Heart right ventricle (tissue), 16 donors: Measurements from ENCODE around the gene KREMEN2. TPM values are rescaled to one million over a fixed set of nuclear protein-coding genes. Genes with fewer than 3 reads are reported as not detected.

ENCODE experiments used
- ATAC-seq, 8 donors: fragments of 200-7000 bp; cut with Tn5 transposase; one replicate each; pipeline ENCODE4 v1.9.1; 2020; ENCODE audit warnings: mild to moderate bottlenecking in 8 of 8, moderate library complexity in 8 of 8, moderate number of reproducible peaks in 1 of 8
- DNase-seq, 2 donors: peaks; one replicate each; pipeline ENCODE4 v3.0.0-alpha.2; 2020
- H3K27ac ChIP-seq, 10 donors: fragments of 200-600 bp; sonication (generic) in 2 of 10; one replicate each; pipeline versions ENCODE4 v1.5.0 to v1.8.0; 2020 to 2022; ENCODE audit warnings: mild to moderate bottlenecking in 3 of 10
- H3K27me3 ChIP-seq, 7 donors: fragments of 200-600 bp; one replicate each; pipeline ENCODE4 v1.8.0; 2021 to 2022; ENCODE audit warnings: mild to moderate bottlenecking in 2 of 7
- H3K36me3 ChIP-seq, 9 donors: fragments of 200-600 bp; sonication (generic) in 1 of 9; one replicate each; pipeline versions ENCODE4 v1.5.0 to v1.8.0; 2020 to 2022; ENCODE audit warnings: mild to moderate bottlenecking in 2 of 9
- H3K4me1 ChIP-seq, 9 donors: fragments of 200-600 bp; sonication (generic) in 1 of 9; one replicate each; pipeline versions ENCODE4 v1.5.0 to v1.8.0; 2020 to 2022; ENCODE audit warnings: mild to moderate bottlenecking in 4 of 9
- H3K4me3 ChIP-seq, 10 donors: fragments of 200-600 bp; sonication (generic) in 2 of 10; one replicate each; pipeline versions ENCODE4 v1.5.0 to v1.8.0; 2020 to 2022; ENCODE audit warnings: mild to moderate bottlenecking in 7 of 10, moderate library complexity in 2 of 10
- H3K9me3 ChIP-seq, 11 donors: fragments of 200-600 bp in 10 of 11; sonication (generic) in 2 of 11; one replicate each; pipeline versions ENCODE4 v1.5.0 to v1.8.0; 2013 to 2022; ENCODE audit warnings: mild to moderate bottlenecking in 2 of 11, control low read depth in 1 of 11, moderate library complexity in 1 of 11
- WGBS, 2 donors: extraction: QIAGEN DNeasy Blood & Tissue Kit; methylation state at CpG; one replicate each; pipeline ENCODE4 v1.1.7; 2013; ENCODE audit warnings: inconsistent platforms in 1 of 2; 5-methylcytosine and 5-hydroxymethylcytosine counted together
- intact Hi-C, 10 donors: fragments of 100-400 bp; cut with DNase I; formaldehyde crosslinking; loops; one replicate each; pipeline versions ENCODE4 v1.11.1 to v1.14.2; 2022
- polyA plus RNA-seq, 2 donors: library from polyadenylated mRNA; stranded (reverse); fragments of 200-250 nt; gene quantifications; one replicate each; pipeline ENCODE4 v1.2.3, GENCODE V29; 2013
- total RNA-seq, 10 donors: library from RNA; stranded (reverse); fragmentation: NEBNext Ultra II Directional in 3 of 10; extraction: Animal tissue kit (Norgen Biotek cat#: 25700) in 3 of 10; gene quantifications; one replicate each; pipeline versions ENCODE4 v1.2.1 to v1.2.4, GENCODE V29; 2021 to 2023
- TF ChIP-seq, protein P1 (sequence below), 9 donors: fragments of 200-600 bp; sonication (generic) in 2 of 9; IDR thresholded peaks; one replicate each; pipeline versions ENCODE4 v1.5.0 to v1.8.0; 2021 to 2022; ENCODE audit warnings: antibody characterized with exemption in 9 of 9, mild to moderate bottlenecking in 5 of 9, moderate library complexity in 1 of 9
- donor health status: Arrhythmogenic right ventricular cardiomyopathy.
- donor health status: ischemic (EF 13 %, LVEDD 7.1; RV severe dilation, severe dysfunction).
- donor health status: healthy with polysubstance abuse.
- donor health status: DM: no; HTN: yes; CAD: no.
- donor health status: DM: no; HTN: no; CAD: no.
- donor health status: ischemic (EF 25% LVEDD 6.9; RV normal size, moderate dysfunction).
- donor health status: ischemic (EF 25% LVEDD 5.7; RV mildly dilated, moderate dysfunction).
- donor health status: healthy.
- donor health status: DM: yes; HTN: yes; CAD: no.
- donor health status: Ischemic cardiomyopathy.
- donor health status: ischemic (EF 35%, LVEDD 5.7; RV mildly dilated, moderate dysfunction).
- donor health status: nonischemic (EF 11% LVEDD 7.7; RV severe dilation, severe dysfunction).
- donor health status: DM: yes; HTN: yes; CAD: no.
- donor health status: PGD.
- donor health status: ischemic (EF 29% LVEDD 5.4; RV normal size, mild dysfunction).
- donor health status: nonischemic (EF 23%, LVEDD 6.1; RV moderate dilation, normal function).

The KREMEN2 gene
- total and polyA plus RNA-seq, 12 donors: not detected

DNA sequence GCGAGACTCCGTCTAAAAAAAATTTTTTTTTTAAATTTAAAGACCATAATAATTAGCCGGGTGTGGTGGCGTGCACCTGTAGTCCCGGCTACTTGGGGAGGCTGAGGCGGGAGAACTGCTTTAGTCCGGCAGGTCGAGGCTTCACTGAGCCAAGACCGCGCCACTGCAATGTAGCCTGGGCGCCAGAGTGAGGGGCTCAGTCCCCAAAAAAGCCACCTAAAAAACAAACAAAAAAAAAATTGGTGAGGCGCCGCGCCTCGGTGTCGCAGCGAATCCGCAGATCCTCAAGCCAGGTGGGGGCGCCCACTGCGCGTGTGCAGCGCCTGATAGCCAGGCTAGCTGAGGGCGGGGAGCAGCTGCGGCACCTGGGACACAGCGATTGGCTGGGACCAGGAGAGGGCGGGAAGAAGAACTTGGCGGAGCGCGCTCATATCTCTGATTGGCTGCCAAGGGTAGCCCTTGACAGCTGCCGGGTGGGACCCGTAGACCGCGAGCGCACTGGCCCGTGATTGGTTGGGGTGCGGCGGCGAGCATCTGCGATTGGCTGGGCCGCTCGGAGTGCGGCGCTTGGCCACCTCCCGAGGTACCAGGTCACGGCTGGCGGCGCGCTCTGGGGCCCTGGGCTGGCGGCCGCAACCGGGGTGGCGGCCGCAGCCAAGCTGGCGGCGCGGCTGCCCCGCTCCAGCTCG, 39.7 kb downstream of the KREMEN2 start:
- TF ChIP-seq, protein P1, sequence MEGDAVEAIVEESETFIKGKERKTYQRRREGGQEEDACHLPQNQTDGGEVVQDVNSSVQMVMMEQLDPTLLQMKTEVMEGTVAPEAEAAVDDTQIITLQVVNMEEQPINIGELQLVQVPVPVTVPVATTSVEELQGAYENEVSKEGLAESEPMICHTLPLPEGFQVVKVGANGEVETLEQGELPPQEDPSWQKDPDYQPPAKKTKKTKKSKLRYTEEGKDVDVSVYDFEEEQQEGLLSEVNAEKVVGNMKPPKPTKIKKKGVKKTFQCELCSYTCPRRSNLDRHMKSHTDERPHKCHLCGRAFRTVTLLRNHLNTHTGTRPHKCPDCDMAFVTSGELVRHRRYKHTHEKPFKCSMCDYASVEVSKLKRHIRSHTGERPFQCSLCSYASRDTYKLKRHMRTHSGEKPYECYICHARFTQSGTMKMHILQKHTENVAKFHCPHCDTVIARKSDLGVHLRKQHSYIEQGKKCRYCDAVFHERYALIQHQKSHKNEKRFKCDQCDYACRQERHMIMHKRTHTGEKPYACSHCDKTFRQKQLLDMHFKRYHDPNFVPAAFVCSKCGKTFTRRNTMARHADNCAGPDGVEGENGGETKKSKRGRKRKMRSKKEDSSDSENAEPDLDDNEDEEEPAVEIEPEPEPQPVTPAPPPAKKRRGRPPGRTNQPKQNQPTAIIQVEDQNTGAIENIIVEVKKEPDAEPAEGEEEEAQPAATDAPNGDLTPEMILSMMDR (IDR thresholded peaks at IDR 0.05): peak; percentile 9 to 75 (median 59)
- H3K4me3 ChIP-seq: peak overlapping the region in 6 of 10 donors; percentile 8 to 36 (median 24)
- intact Hi-C loops: no loop called here
- peaks cover 0 to 4% (median 0%) of the 10 kb centered on the region in 9 donors for H3K36me3 ChIP-seq
- no peaks in the 10 kb centered on the region for H3K9me3 ChIP-seq
- ATAC-seq: peak; percentile 97 to 100 (median 99)
- WGBS, 2 donors: 8% methylated on average over 50 to 58 of the region's 58 CpGs
- peak; percentile 94 to 95 for DNase-seq
- H3K4me1 ChIP-seq: peaks cover 0 to 33% (median 9%) of the 10 kb centered on the region in 9 donors
- H3K27ac ChIP-seq: no peak overlapping the region
- peaks cover 0 to 62% (median 44%) of the 10 kb centered on the region in 7 donors for H3K27me3 ChIP-seq

DNA sequence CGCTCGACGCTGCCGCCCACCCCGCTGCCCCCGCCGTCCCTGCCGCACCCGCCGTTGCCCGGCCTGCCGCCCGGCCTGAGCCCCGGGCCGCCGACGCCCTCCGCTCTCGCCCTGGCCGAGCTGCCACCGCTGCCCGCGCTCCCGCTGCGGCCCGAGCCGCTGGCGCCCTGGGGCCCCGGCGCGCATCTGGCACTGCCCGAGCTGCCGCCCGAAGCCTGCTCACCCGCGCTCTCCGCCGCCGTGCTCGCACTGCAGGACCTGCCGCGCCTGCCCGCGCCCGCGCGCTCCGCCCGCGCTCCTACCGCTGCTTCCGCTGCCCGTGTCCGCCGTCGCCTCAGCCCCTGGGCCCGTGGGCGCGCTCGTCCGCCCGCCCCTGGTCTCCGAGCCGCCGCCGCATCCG, 40.2 kb downstream of the KREMEN2 start:
- DNase-seq (no peak), ATAC-seq (no peak)
- Histone ChIP-seq H3K4me1 (peaks cover 0 to 34% (median 9%) of the 10 kb centered on the region in 9 donors), H3K36me3 (peaks cover 0 to 4% (median 0%) of the 10 kb centered on the region in 9 donors), H3K27me3 (peaks cover 0 to 65% (median 50%) of the 10 kb centered on the region in 7 donors), H3K27ac (no peak overlapping the region), H3K4me3 (peak overlapping the region in 3 of 10 donors; percentile 27 to 36 (median 28)), H3K9me3 (no peaks in the 10 kb centered on the region)
- intact Hi-C loops: no loop called here
- WGBS, 2 donors: 0 to 1% methylated on average over 40 to 53 of the region's 67 CpGs
- TF ChIP-seq, protein P1 (IDR thresholded peaks at IDR 0.05): no peak

DNA sequence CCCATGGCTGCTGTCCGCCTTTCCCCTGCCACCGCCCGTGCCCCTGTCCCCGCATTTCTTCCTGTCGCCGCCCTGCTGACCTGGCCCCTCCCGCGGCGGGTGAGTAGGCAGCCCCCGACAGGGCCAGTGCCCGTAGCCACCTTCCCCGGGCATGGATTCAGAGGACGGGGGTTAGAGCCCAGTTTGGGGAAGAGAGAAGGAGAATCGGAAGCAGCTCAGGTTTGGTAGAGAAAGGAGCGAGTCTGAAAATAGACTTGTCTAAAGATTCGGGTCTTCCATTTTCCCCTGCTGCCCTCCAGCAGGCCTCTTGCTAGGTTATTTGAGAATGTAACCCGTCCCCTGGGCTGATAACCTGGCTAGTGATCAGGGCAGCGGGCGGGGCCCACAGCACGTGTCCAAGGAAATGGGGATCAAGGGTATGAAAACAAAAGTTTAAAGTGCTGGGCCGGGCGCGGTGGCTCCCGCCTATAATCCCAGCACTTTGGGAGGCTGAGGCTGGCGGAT, 40.8 kb downstream of the KREMEN2 start:
- 4 to 6% methylated on average over 25 of the region's 25 CpGs for WGBS, 2 donors
- TF ChIP-seq, protein P1 (IDR thresholded peaks at IDR 0.05): no peak
- Histone ChIP-seq H3K4me1 (peaks cover 0 to 34% (median 9%) of the 10 kb centered on the region in 9 donors), H3K36me3 (peaks cover 0 to 4% (median 0%) of the 10 kb centered on the region in 9 donors), H3K4me3 (peak overlapping the region in 9 of 10 donors; percentile 12 to 52 (median 42)), H3K27me3 (peaks cover 0 to 70% (median 55%) of the 10 kb centered on the region in 7 donors), H3K9me3 (no peaks in the 10 kb centered on the region), H3K27ac (peak overlapping the region in 7 of 10 donors; percentile 20 to 83 (median 60))
- intact Hi-C loops: no loop called here
- DNase-seq (no peak), ATAC-seq (no peak)

DNA sequence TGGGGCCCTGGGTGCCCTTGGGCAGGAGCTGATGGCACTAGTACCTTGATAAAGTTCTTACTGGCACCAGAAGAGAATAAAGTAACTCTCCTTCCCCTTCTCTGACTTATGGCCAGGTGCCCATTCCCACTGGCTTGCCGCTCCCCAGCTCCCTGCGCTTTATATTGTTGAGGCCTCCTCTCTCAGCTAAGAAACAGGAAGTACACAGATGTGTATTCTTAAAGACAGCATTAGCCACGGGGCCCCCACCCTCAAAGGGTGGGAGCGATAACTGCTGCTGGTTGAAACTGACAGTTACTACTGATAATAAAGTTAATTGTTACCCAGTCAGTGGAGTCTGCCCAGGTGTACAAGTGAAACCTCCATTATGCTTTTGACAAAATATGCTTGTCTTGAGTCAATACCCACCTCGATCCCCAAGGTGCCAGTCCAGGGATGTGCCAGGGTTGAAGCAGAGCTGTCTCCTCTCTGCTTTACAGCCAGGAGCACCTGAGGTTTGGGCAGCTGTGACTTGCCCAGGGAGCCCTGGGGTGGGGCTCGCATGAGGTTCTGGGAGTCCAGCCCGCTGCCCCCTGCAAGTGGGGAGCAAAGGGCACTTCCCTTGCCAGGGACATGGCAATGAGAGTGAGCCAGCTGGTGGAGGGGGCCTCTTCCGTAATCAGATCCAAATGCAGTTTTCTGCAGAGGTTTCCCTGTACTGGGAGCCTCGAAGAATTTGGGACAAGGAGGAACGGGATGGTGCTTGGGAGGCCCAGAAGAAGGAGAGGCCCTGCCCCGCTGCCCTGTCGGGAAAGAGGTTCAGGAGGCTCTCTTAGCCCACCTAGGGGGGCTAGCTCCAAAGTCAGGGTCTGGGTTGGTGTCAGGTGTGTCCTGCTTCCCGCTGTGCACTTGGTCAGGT, 43.2 kb downstream of the KREMEN2 start:
- intact Hi-C loops: no loop called here
- ATAC-seq: no peak
- Histone ChIP-seq H3K27ac (peak overlapping the region in 2 of 10 donors; percentile 31 to 71), H3K9me3 (no peaks in the 10 kb centered on the region), H3K27me3 (peaks cover 0 to 84% (median 70%) of the 10 kb centered on the region in 7 donors), H3K4me3 (peak overlapping the region in 2 of 10 donors; percentile 14 to 34), H3K4me1 (peaks cover 0 to 34% (median 9%) of the 10 kb centered on the region in 9 donors), H3K36me3 (peaks cover 0 to 4% (median 0%) of the 10 kb centered on the region in 9 donors)
- DNase-seq: no peak
- WGBS, 2 donors: 55 to 66% methylated on average over 13 of the region's 13 CpGs
- TF ChIP-seq, protein P1 (IDR thresholded peaks at IDR 0.05): no peak
